ENCODE data around the gene IGSF21.

DNA sequence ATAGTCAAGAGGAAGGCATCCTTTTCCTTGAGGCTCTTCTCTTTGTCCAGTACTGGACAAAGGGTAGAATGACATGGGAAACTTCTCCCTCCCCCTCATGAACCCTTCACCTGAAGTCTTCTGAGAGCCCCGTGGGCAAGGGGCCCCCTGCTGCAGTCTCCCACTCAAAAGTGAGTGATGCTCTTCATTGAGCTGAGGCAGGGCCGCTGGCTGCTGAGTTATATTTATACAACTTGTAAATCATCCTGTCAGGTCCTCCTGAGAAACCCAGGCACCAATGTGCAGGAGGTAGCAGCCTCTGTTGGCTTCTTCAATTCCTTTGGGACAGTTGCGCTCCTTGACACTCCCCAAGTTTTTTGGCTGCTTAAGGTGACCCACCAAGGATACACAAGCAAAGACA lies 150.2 kb downstream of the IGSF21 start:
- TF ChIP-seq, protein P1, sequence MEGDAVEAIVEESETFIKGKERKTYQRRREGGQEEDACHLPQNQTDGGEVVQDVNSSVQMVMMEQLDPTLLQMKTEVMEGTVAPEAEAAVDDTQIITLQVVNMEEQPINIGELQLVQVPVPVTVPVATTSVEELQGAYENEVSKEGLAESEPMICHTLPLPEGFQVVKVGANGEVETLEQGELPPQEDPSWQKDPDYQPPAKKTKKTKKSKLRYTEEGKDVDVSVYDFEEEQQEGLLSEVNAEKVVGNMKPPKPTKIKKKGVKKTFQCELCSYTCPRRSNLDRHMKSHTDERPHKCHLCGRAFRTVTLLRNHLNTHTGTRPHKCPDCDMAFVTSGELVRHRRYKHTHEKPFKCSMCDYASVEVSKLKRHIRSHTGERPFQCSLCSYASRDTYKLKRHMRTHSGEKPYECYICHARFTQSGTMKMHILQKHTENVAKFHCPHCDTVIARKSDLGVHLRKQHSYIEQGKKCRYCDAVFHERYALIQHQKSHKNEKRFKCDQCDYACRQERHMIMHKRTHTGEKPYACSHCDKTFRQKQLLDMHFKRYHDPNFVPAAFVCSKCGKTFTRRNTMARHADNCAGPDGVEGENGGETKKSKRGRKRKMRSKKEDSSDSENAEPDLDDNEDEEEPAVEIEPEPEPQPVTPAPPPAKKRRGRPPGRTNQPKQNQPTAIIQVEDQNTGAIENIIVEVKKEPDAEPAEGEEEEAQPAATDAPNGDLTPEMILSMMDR (IDR thresholded peaks at IDR 0.05; ENCODE audit: low read depth, low read length): no peak
- no peak for TF ChIP-seq EZH2phosphoT487 (IDR thresholded peaks at IDR 0.05; ENCODE audit: low read depth)

All from OCI-LY3 (cell line).